SW 1271 (cell line): ENCODE measurements around the gene VENTX.
"Not testable (repeated sequence)": the region's sequence is repeated elsewhere in the genome, so short reads cannot be mapped to it uniquely, and the experiment has no call there.

Experiments
- DNase-seq, 2 experiments: peaks; one replicate each; lab custom pipeline; 2025; lab: John Stamatoyannopoulos, UW

The VENTX gene

GRCh38 chr10:133254421-133255120 is 16.9 kb downstream of the VENTX start:
- no peak for DNase-seq

GRCh38 chr10:133255323-133255722 is 17.7 kb downstream of the VENTX start:
- DNase-seq = no peak

- DNase-seq = no peak
Observed at GRCh38 chr10:133257489-133258065, 19.9 kb downstream of the VENTX start.

- DNase-seq = no peak
Observed at GRCh38 chr10:133258066-133258817, 20.6 kb downstream of the VENTX start.

GRCh38 chr10:133258818-133259601 is 21.4 kb downstream of the VENTX start:
- peak; percentile 84 to 95 for DNase-seq

- DNase-seq = no peak
Observed at GRCh38 chr10:133259602-133259989, 21.9 kb downstream of the VENTX start.

- DNase-seq = peak; percentile 29 to 63
Observed at GRCh38 chr10:133260895-133261725, 23.5 kb downstream of the VENTX start.

- DNase-seq = peak in 1 of 2 experiments; percentile 45
Observed at GRCh38 chr10:133261726-133262325, 24.2 kb downstream of the VENTX start.

GRCh38 chr10:133262696-133263095 is 25.0 kb downstream of the VENTX start:
- DNase-seq = no peak

GRCh38 chr10:133263674-133264073 is 26.0 kb downstream of the VENTX start:
- no peak for DNase-seq

GRCh38 chr10:133264461-133264860 is 26.8 kb downstream of the VENTX start:
- no peak for DNase-seq

GRCh38 chr10:133265052-133265451 is 27.4 kb downstream of the VENTX start:
- DNase-seq = not testable (repeated sequence)

- DNase-seq = no peak
Observed at GRCh38 chr10:133266056-133266795, 28.6 kb downstream of the VENTX start.

- no peak for DNase-seq
Observed at GRCh38 chr10:133267293-133267692, 29.6 kb downstream of the VENTX start.

- DNase-seq = no peak
Observed at GRCh38 chr10:133267829-133268228, 30.2 kb downstream of the VENTX start.

- DNase-seq = no peak
Observed at GRCh38 chr10:133268532-133268931, 30.9 kb downstream of the VENTX start.

- DNase-seq = no peak
Observed at GRCh38 chr10:133269367-133269766, 31.7 kb downstream of the VENTX start.

GRCh38 chr10:133270204-133270603 is 32.5 kb downstream of the VENTX start:
- DNase-seq = no peak

- DNase-seq = no peak
Observed at GRCh38 chr10:133270773-133271297, 33.2 kb downstream of the VENTX start.
